NCI-H2107 treated with DMSO at 0.1 percent for 48 hours (cell line): ENCODE measurements around the gene PJA1.

Experiments used
- DNase-seq: peaks from one replicate; lab custom pipeline; 2025; ENCODE audit not compliant: unreplicated experiment; lab: John Stamatoyannopoulos, UW

Gene PJA1

GRCh38 chrX:69143530-69143929, 21.7 kb downstream of the PJA1 start:
- DNase-seq, result no peak

GRCh38 chrX:69142788-69143469, 22.3 kb downstream of the PJA1 start:
- DNase-seq, result no peak

- no peak for DNase-seq
Observed at GRCh38 chrX:69140837-69141236, 24.4 kb downstream of the PJA1 start.

DNA sequence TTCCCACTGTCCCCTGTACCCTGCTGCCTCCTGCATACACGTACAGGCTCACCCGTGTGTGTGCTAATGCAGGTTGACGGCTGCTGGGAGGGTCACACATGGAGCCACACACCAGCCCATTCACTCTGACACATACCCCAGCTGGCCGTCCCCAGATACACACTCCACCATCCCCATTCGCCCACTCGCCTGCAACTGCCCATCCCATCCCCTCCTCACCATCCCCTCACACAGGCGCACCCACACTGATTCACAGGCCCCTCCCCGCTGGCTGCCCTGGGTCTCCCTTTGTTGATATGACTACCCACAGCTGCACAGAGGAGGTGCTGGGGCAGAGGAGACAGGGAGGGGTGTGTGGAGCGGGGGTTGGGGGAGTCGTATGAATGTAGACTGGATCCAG, 25.7 kb downstream of the PJA1 start:
- DNase-seq, result no peak

GRCh38 chrX:69138512-69138911, 26.7 kb downstream of the PJA1 start:
- no peak for DNase-seq

DNA sequence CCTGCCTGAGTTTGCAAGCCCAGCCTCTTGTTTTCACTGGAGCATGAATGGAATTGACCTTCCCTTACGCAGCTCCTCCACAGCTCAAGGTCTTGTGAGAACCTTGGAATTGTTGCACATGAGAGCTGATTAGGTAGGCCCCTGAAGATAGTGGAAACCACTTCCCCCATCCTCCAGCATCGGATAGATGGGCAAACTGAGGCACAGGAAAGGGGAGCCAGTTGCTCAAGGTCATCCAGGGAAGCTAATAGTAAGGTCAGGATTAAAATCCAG, 27.2 kb downstream of the PJA1 start:
- no peak for DNase-seq

DNA sequence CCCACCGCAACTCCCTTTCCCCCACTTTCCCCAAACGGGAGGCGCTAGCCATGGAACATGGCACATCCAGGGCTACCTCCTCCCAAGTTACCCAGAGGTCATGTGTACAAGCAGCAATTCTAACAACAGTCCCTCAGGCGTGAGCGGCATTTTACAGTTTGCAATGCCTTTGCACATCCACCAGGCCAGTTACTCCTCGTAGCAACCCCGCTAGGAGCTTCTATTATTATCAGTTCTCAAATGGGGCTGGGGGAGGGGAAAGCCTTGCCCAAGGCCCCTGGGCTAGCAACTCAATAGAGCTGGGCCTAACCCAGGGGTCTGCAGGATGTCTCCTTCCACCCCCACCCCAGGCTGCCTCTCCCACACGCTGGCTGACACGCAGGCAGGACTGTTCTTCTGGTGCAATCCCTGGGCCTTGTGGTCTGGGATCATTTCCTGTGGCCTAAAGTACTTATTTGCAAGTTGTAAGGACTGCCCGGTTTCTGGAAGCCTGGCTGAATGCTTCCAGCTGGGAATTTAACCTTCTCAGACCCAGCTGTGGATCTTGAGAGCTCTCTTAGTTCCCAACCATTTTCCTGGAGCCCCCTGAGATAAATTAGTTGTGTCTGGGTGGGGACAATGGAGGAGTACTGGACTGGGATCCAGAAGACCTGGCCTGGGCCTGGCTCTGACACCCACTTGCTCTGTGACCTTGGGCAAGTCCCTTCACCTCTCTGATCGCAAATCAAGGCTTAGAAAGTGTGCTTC, 27.7 kb downstream of the PJA1 start:
- DNase-seq, result no peak

DNA sequence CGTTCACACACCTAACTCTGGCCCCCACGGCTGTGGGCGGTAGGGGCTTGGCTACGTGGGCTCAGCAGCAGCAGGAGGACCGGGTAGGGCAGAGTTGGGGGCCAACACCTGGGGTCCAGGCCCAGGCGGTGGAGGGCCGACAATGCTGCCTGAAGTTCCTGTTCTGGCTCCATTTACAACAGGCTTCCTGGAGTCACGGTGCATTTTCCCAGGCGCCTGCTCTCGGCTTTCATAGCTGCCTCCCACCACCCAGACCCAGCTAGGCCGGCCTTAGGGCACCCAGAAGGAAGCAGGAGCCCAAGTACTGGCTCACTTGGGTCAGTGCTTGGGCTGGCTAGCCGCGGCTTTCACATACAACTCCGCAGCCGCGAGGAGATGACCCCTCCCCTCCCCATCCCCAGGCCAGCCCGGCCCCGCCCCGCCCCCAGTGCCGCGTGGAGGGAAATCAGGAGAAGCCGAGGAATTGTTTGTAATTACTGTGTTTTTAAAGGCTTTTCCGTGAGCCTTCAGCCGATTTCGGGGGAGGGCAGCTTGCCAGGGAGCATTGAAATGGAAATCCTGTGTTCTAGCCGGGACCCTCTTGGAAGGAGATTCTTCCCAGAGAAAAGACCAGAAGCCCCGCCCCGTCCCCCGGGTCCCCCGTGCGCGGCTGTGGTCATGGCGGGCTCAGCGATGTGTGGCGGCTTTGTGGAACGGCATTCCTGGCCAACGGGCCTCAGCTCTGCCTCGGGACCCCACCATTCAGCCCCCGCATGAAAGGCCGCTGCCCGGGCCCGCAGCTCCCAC, 28.5 kb downstream of the PJA1 start:
- DNase-seq, result no peak

GRCh38 chrX:69133921-69134542, 31.2 kb downstream of the PJA1 start:
- DNase-seq, result peak; percentile 30

GRCh38 chrX:69131886-69132285, 33.4 kb downstream of the PJA1 start:
- DNase-seq, result no peak

- peak; percentile 44 for DNase-seq
Observed at GRCh38 chrX:69130439-69130838, 34.8 kb downstream of the PJA1 start.

DNA sequence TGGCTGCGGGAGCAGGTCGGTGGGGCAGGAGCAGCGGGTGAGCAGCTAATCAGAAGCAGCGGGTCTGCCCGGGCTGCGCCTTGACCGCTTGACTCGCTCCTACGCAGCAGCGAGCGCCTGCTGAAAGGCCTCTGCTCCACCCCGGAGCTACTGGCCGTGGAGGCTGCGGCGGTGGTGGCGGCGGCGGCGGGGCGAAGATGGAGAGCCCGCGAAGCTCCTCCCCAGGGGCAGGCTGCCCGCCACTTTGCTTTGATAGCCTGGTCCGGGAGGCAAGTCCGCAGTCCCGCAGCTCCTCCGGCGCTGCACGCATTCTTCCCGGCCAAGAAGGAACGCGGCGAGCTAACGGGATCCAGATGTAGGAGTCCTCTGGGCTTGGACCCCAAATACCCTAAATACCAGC, 36.7 kb downstream of the PJA1 start:
- no peak for DNase-seq

- no peak for DNase-seq
Observed at GRCh38 chrX:69127466-69127865, 37.8 kb downstream of the PJA1 start.

DNA sequence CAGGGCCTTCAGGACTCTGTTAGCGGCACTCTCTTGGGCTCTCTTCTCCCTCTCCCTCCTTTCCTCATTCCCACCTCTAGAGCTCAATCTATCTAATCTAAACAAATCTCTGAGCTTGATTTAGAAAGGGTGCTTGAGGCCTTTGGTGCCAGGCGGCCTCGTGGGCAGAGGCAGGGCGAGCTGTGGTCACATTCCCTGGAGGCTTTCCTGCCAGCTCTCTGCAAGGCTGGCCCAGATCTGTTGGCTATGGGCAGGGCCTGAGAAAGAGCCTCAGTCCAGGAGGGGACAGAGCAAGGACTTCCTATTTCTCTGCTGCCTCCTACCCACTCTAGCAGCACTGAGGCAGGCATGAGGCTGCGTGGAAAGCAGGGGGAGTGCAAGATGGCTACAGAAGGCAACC, 38.6 kb downstream of the PJA1 start:
- DNase-seq, result no peak

DNA sequence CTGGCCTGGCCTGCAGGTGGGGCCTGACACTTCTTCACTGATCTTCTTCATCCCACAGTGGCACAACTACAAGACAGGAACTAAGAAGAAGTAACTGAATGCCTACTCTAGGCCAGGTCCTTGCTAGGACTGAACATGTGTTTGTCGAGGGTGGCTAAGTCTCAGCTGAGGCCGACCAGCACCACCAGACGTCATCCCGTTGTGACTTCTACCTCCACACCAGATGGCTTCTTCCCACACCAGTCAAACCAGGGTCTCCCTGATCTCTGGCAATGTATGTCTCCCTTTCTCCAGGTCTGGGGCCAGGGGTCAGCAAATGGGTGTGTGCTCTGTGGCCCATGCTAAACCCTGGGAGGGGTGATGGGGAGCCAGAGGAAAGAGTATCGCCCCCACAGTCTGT, 40.2 kb downstream of the PJA1 start:
- DNase-seq, result no peak

DNA sequence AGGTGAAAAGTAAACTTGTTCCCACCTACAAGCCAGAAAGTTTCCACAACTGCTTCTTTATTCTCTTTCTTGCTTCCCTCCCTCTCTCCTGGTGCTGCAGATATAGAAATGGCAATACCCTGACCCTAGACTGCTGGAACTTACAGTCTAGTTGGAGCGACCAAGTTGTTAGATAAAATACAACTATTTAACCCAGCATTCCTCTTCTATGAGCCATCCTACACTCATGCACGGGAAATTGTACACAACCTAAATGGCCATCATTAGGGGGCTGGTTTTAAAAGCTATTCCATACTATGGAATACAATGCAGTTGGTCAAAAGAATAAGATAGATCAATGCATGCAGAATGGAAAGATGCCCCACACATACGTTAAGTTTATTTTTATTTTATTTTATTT, 41.1 kb downstream of the PJA1 start:
- DNase-seq, result no peak

- no peak for DNase-seq
Observed at GRCh38 chrX:69123481-69123880, 41.8 kb downstream of the PJA1 start.

DNA sequence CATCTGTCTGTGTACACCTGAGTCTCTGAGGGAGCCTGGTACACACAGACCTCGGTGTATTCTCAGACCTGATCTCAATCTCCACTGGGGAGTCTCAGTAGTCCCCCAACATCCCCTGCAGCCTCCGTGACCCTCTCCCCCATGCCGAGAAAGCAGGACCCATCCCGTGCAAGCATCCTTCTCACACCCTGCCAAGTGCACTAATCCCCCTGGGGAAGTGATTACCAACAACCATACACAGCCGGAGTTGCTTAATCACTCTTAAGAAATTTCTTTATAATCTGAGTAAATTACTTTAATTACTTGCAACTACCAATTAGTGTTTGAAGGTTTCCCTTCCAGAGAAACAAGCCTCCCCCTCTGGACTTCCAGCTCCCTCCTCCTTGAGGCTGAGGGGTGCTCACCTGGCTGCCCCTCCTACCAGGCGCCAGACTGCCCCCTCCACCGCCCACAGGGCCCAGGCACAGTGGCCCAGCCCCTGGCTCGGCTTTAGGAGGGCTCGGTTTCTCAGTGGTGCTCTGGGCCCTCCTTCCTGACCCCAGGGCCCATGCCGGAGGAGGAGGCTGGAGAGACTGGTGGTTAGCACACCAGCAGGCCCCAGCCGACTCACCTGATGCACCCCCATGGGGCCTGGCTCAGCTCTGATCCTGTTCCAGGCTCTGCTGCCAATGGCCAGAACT, 43.8 kb downstream of the PJA1 start:
- no peak for DNase-seq

GRCh38 chrX:69120476-69120875, 44.8 kb downstream of the PJA1 start:
- DNase-seq, result no peak

DNA sequence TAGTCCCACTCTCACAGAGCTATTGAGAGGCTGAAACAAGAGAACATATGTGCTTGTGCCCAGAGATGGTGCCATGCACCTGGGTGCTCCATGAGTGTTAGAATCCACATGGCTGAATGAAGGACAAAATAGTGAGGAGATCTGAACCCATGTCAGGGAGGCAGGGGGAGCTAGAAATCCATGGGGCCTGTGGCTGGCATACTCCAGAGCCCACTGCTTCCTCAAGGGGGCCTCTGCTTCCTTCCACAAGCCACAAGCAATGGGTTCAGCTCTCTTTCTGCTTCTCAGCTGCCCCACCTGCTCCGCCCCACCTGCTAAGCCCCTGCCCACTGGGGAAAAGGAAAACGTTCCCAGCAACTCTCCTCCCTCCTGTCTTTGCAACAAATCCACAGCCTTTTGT, 46.1 kb downstream of the PJA1 start:
- DNase-seq, result no peak

- no peak for DNase-seq
Observed at GRCh38 chrX:69117876-69118526, 47.3 kb downstream of the PJA1 start.
